Uterus (tissue), 4 donors: ENCODE data around the gene MOV10L1. TPM values are rescaled to one million over a fixed set of nuclear protein-coding genes. Genes with fewer than 3 reads are reported as not detected.
A peak's percentile ranks its signal among the peaks of the same experiment; 100 is the strongest.

Source experiments
- DNase-seq, 2 donors: peaks; one replicate each; pipeline ENCODE4 v3.0.0-alpha.2; 2019 to 2020
- H3K27ac ChIP-seq, 2 donors: fragments of 200-600 bp; sonication (generic); 1 replicate in 1 of 2; 2 replicates in 1 of 2; pipeline ENCODE4 v1.5.1; 2016 to 2018
- H3K27me3 ChIP-seq, 2 donors: fragments of 200-600 bp; sonication (generic); one replicate each; pipeline ENCODE4 v1.5.1; 2018 to 2019; ENCODE audit warnings: control low read depth in 1 of 2
- H3K36me3 ChIP-seq, 2 donors: fragments of 200-600 bp; sonication (generic); one replicate each; pipeline ENCODE4 v1.5.1; 2019; ENCODE audit warnings: control low read depth in 1 of 2
- H3K4me1 ChIP-seq, 2 donors: fragments of 200-600 bp; sonication (generic); one replicate each; pipeline ENCODE4 v1.5.1; 2018 to 2019; ENCODE audit warnings: control low read depth in 1 of 2
- H3K4me3 ChIP-seq, 2 donors: fragments of 200-600 bp; sonication (generic); 1 replicate in 1 of 2; 2 replicates in 1 of 2; pipeline ENCODE4 v1.5.1; 2018 to 2019; ENCODE audit warnings: mild to moderate bottlenecking in 1 of 2
- H3K9me3 ChIP-seq, 2 donors: fragments of 200-600 bp; sonication (generic); one replicate each; pipeline ENCODE4 v1.5.1; 2019; ENCODE audit warnings: control low read depth in 1 of 2
- CTCF ChIP-seq, 4 experiments: fragments of 200-600 bp in 2 of 4; fragments of 450-650 bp in 2 of 4; sonication (generic) in 2 of 4; IDR thresholded peaks; one replicate each; pipeline ENCODE4 v1.5.1; 2016 to 2019; ENCODE audit warnings: antibody characterized with exemption in 4 of 4, mild to moderate bottlenecking in 2 of 4, moderate library complexity in 1 of 4
- POLR2A ChIP-seq, 2 donors: fragments of 450-650 bp; IDR thresholded peaks; one replicate each; pipeline ENCODE4 v1.6.1; 2016; ENCODE audit warnings: antibody characterized with exemption in 2 of 2, mild to moderate bottlenecking in 1 of 2, moderate library complexity in 1 of 2
- intact Hi-C: fragments of 100-400 bp; cut with DNase I; formaldehyde crosslinking; loops from one replicate; pipeline ENCODE4 v1.15.1; 2023; ENCODE audit warnings: low total_unique reads
- total RNA-seq, 4 donors: library from RNA; depleted of rRNA in 3 of 4; stranded (reverse); fragments of >200 nt in 3 of 4; gene quantifications; one replicate each; pipeline versions ENCODE4 v1.1.0 to v1.2.4, GENCODE V29; 2014 to 2023
- donor health status: DM: yes; HTN: yes; CAD: no.

Gene MOV10L1
- total RNA-seq, 4 donors from 2014 or later, result 1.8 to 3.4 TPM; not detected in 2

DNA sequence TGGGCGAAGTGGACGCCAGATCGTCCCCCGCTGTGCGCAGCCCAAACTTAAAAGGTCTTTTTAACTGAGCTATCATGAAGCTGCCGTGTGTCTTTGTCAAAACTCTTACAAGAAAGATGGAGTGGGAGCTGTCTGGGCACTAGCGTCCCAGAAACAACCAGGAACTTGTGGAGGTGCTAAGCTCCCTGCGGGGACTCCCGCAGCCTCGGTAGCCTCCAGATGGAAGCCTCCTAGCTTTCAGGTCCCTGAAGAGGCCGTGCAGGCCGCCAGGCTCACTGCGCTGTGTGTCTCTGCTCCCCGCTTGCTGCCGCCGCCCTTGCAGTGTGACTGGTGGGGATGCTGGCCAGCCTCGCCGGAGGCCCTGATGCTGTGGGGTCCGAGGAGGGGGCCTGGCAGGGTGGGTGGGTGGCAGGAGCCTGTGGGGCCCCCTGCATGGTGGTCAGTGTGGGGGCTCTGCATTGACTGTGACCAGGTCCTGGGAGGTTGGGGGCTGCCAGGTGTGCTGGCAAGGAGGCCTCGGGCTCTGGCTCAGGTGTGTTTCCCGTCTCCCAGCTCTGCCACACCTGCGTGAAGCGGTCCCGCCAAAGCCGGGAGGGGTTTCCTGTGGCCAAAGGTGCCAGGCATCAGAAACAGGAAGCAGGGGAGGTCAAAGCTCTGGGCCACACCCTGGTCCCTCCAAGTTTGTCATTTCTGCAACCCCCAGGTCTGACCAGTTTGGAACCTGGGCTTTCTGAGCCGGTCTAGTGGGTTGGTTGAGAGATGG is 97.1 kb downstream of the MOV10L1 start:
- H3K9me3 ChIP-seq, result no peaks in the 10 kb centered on the region
- DNase-seq, result no peak
- no peak for TF ChIP-seq POLR2A (IDR thresholded peaks at IDR 0.05)
- no peak for TF ChIP-seq CTCF (IDR thresholded peaks at IDR 0.05)
- intact Hi-C loops, result no loop called here
- H3K4me3 ChIP-seq, result peak overlapping the region; percentile 54 to 85
- H3K27me3 ChIP-seq, result no peaks in the 10 kb centered on the region
- peaks cover 0 to 36% of the 10 kb centered on the region in 2 donors for H3K4me1 ChIP-seq
- peak overlapping the region; percentile 47 to 78 for H3K27ac ChIP-seq
- H3K36me3 ChIP-seq, result no peaks in the 10 kb centered on the region

DNA sequence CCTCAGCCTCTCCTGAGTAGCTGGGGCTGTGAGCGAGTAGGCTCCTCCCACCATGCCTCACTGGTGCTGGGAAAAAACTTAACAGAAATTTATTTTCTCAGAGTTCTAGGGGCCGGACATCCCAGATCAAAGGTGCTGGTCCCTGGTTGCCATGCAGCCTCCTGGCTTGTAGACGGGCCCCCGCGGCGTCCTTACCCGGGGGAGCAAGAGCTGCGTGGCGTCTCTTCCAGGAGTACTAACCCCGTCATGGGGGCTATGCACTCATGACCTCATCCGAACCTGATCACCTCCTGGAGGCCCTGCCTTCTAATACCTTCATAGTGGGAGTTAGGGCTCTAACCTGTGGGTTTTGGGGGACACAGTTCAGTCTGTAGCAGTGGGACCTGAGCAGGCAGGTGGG is 98.5 kb downstream of the MOV10L1 start:
- no peaks in the 10 kb centered on the region for H3K36me3 ChIP-seq
- intact Hi-C loops, result no loop called here
- no peak overlapping the region for H3K4me3 ChIP-seq
- no peak for DNase-seq
- H3K27ac ChIP-seq, result no peak overlapping the region
- no peaks in the 10 kb centered on the region for H3K27me3 ChIP-seq
- H3K9me3 ChIP-seq, result no peaks in the 10 kb centered on the region
- TF ChIP-seq CTCF (IDR thresholded peaks at IDR 0.05), result no peak
- no peak for TF ChIP-seq POLR2A (IDR thresholded peaks at IDR 0.05)
- peaks cover 0 to 36% of the 10 kb centered on the region in 2 donors for H3K4me1 ChIP-seq

- no peak overlapping the region for H3K4me3 ChIP-seq
- no peak for DNase-seq
- H3K9me3 ChIP-seq, result no peaks in the 10 kb centered on the region
- peaks cover 0 to 36% of the 10 kb centered on the region in 2 donors for H3K4me1 ChIP-seq
- H3K27ac ChIP-seq, result peak overlapping the region in 1 of 2 donors; percentile 66
- no peaks in the 10 kb centered on the region for H3K27me3 ChIP-seq
- no peaks in the 10 kb centered on the region for H3K36me3 ChIP-seq
- TF ChIP-seq POLR2A (IDR thresholded peaks at IDR 0.05) (no peak), CTCF (IDR thresholded peaks at IDR 0.05) (no peak)
- intact Hi-C loops, result no loop called here
These were observed 99.5 kb downstream of the MOV10L1 start for GRCh38 chr22:50189184-50189848.

GRCh38 chr22:50189849-50190181 is 100.0 kb downstream of the MOV10L1 start:
- no peaks in the 10 kb centered on the region for H3K9me3 ChIP-seq
- TF ChIP-seq POLR2A (IDR thresholded peaks at IDR 0.05) (no peak), CTCF (IDR thresholded peaks at IDR 0.05) (peak in 1 of 4 experiments; percentile 6)
- peak overlapping the region; percentile 66 for H3K27ac ChIP-seq
- intact Hi-C loops, result no loop called here
- no peaks in the 10 kb centered on the region for H3K36me3 ChIP-seq
- H3K4me1 ChIP-seq, result peaks cover 0 to 34% of the 10 kb centered on the region in 2 donors
- peak overlapping the region; percentile 18 to 35 for H3K4me3 ChIP-seq
- DNase-seq, result no peak
- no peaks in the 10 kb centered on the region for H3K27me3 ChIP-seq
